Astrocyte (in vitro differentiated cells and primary cell): ENCODE measurements around the gene SLC38A4. TPM values are rescaled to one million over a fixed set of nuclear protein-coding genes. Genes with fewer than 3 reads are reported as not detected.

Experiments
- DNase-seq: peaks from one replicate; pipeline ENCODE4 v3.0.0-alpha.2; 2010; ENCODE audit warnings: low read depth
- FAIRE-seq: peaks from 2 replicates; lab custom pipeline; 2011; peaks lifted over from hg19 to GRCh38; lab: Jason Lieb, UNC
- H2AFZ ChIP-seq: 2 replicates; pipeline ENCODE4 v1.6.0; 2012; ENCODE audit warnings: low read depth, low read length, inconsistent platforms
- H3K27ac ChIP-seq: 2 replicates; pipeline ENCODE4 v1.5.1; 2011; ENCODE audit warnings: low read depth, low read length, inconsistent platforms
- H3K27me3 ChIP-seq: 2 replicates; pipeline ENCODE4 v1.6.0; 2011; ENCODE audit warnings: low read length, inconsistent platforms; ENCODE audit not compliant: insufficient read depth
- H3K36me3 ChIP-seq: 2 replicates; pipeline ENCODE4 v1.5.1; 2011; ENCODE audit warnings: low read length, inconsistent platforms; ENCODE audit not compliant: insufficient read depth
- H3K4me1 ChIP-seq: 2 replicates; pipeline ENCODE4 v1.5.1; 2011; ENCODE audit warnings: low read length, inconsistent platforms; ENCODE audit not compliant: insufficient read depth
- H3K4me2 ChIP-seq: 2 replicates; pipeline ENCODE4 v1.6.0; 2012; ENCODE audit warnings: low read length, inconsistent platforms
- H3K4me3 ChIP-seq: 2 replicates; pipeline ENCODE4 v1.5.1; 2011; ENCODE audit warnings: low read depth, mild to moderate bottlenecking, low read length, inconsistent platforms; ENCODE audit not compliant: insufficient read depth
- H3K79me2 ChIP-seq: 2 replicates; pipeline ENCODE4 v1.6.0; 2012; ENCODE audit warnings: mild to moderate bottlenecking, low read length, inconsistent platforms; ENCODE audit not compliant: insufficient read depth
- H3K9ac ChIP-seq: 2 replicates; pipeline ENCODE4 v1.6.0; 2012; ENCODE audit warnings: mild to moderate bottlenecking, low read length, inconsistent platforms
- H3K9me3 ChIP-seq: 2 replicates; pipeline ENCODE4 v1.5.1; 2012; ENCODE audit warnings: low read depth, mild to moderate bottlenecking, low read length, inconsistent platforms; ENCODE audit not compliant: insufficient read depth
- H4K20me1 ChIP-seq: 2 replicates; pipeline ENCODE4 v1.6.0; 2012; ENCODE audit warnings: low read length, inconsistent platforms; ENCODE audit not compliant: insufficient read depth
- H3K27ac Mint-ChIP-seq: one replicate; pipeline ENCODE4 v1.8.0; 2021; ENCODE audit warnings: mild to moderate bottlenecking, mixed read lengths; ENCODE audit not compliant: unreplicated experiment
- H3K27me3 Mint-ChIP-seq: one replicate; pipeline ENCODE4 v1.8.0; 2021; ENCODE audit warnings: low read depth, mixed read lengths; ENCODE audit not compliant: unreplicated experiment
- H3K36me3 Mint-ChIP-seq: one replicate; pipeline ENCODE4 v1.8.0; 2021; ENCODE audit warnings: low read depth, mixed read lengths; ENCODE audit not compliant: unreplicated experiment
- H3K4me1 Mint-ChIP-seq: one replicate; pipeline ENCODE4 v1.8.0; 2021; ENCODE audit warnings: low read depth, mixed read lengths; ENCODE audit not compliant: unreplicated experiment
- H3K4me3 Mint-ChIP-seq: one replicate; pipeline ENCODE4 v1.8.0; 2021; ENCODE audit warnings: mild to moderate bottlenecking, moderate library complexity, mixed read lengths; ENCODE audit not compliant: unreplicated experiment
- H3K9me3 Mint-ChIP-seq: one replicate; pipeline ENCODE4 v1.8.0; 2021; ENCODE audit warnings: mild to moderate bottlenecking, mixed read lengths; ENCODE audit not compliant: unreplicated experiment
- CTCF ChIP-seq: IDR thresholded peaks from 2 replicates; pipeline ENCODE4 v1.5.1; 2011; ENCODE audit warnings: low read depth, mild to moderate bottlenecking, inconsistent platforms, low read length, moderate library complexity; ENCODE audit not compliant: insufficient read depth
- EZH2 ChIP-seq: IDR thresholded peaks from 2 replicates; pipeline ENCODE4 v1.6.1; 2012; ENCODE audit warnings: mild to moderate bottlenecking, low read length, inconsistent platforms; ENCODE audit not compliant: insufficient read depth
- total RNA-seq: library from RNA; stranded (reverse); gene quantifications from 2 replicates; pipeline ENCODE4 v1.2.1, GENCODE V29; 2021

Gene SLC38A4
- total RNA-seq, 1 donor from 2014 or later: 1.6 TPM

GRCh38 chr12:46798648-46799047, 27.1 kb downstream of the SLC38A4 start:
- H3K27ac Mint-ChIP-seq: no peak overlapping the region
- Histone ChIP-seq H4K20me1 (no peaks in the 10 kb centered on the region), H3K79me2 (no peaks in the 10 kb centered on the region), H2AFZ (no peak overlapping the region), H3K36me3 (no peaks in the 10 kb centered on the region), H3K27me3 (no peaks in the 10 kb centered on the region), H3K4me3 (no peak overlapping the region), H3K4me2 (no peak overlapping the region), H3K9ac (no peak overlapping the region), H3K9me3 (no peaks in the 10 kb centered on the region), H3K27ac (no peak overlapping the region), H3K4me1 (no peaks in the 10 kb centered on the region)
- DNase-seq: no peak
- no peaks in the 10 kb centered on the region for H3K27me3 Mint-ChIP-seq
- no peaks in the 10 kb centered on the region for H3K9me3 Mint-ChIP-seq
- no peak for FAIRE-seq
- H3K4me1 Mint-ChIP-seq: no peaks in the 10 kb centered on the region
- no peak overlapping the region for H3K4me3 Mint-ChIP-seq
- H3K36me3 Mint-ChIP-seq: no peaks in the 10 kb centered on the region
- no peak for TF ChIP-seq EZH2
- no peak for TF ChIP-seq CTCF

- H3K27me3 ChIP-seq: no peaks in the 10 kb centered on the region
- no peak for FAIRE-seq
- H3K9me3 Mint-ChIP-seq: no peaks in the 10 kb centered on the region
- H3K36me3 ChIP-seq: no peaks in the 10 kb centered on the region
- H3K27ac ChIP-seq: no peak overlapping the region
- no peaks in the 10 kb centered on the region for H3K79me2 ChIP-seq
- no peaks in the 10 kb centered on the region for H3K36me3 Mint-ChIP-seq
- no peak overlapping the region for H3K27ac Mint-ChIP-seq
- no peaks in the 10 kb centered on the region for H4K20me1 ChIP-seq
- TF ChIP-seq CTCF: no peak
- no peak for TF ChIP-seq EZH2
- no peak overlapping the region for H3K4me2 ChIP-seq
- H3K4me3 ChIP-seq: no peak overlapping the region
- no peaks in the 10 kb centered on the region for H3K4me1 Mint-ChIP-seq
- H3K9ac ChIP-seq: no peak overlapping the region
- no peak for DNase-seq
- H3K4me3 Mint-ChIP-seq: no peak overlapping the region
- H3K4me1 ChIP-seq: no peaks in the 10 kb centered on the region
- no peaks in the 10 kb centered on the region for H3K27me3 Mint-ChIP-seq
- no peaks in the 10 kb centered on the region for H3K9me3 ChIP-seq
- H2AFZ ChIP-seq: no peak overlapping the region
These were observed 27.7 kb downstream of the SLC38A4 start for GRCh38 chr12:46798056-46798455.

- H3K4me3 Mint-ChIP-seq: no peak overlapping the region
- Histone ChIP-seq H3K4me1 (no peaks in the 10 kb centered on the region), H3K36me3 (no peaks in the 10 kb centered on the region), H3K79me2 (no peaks in the 10 kb centered on the region), H3K9me3 (no peaks in the 10 kb centered on the region), H3K27me3 (no peaks in the 10 kb centered on the region), H3K4me2 (no peak overlapping the region), H3K4me3 (no peak overlapping the region), H3K27ac (no peak overlapping the region), H3K9ac (no peak overlapping the region), H2AFZ (no peak overlapping the region), H4K20me1 (no peaks in the 10 kb centered on the region)
- H3K9me3 Mint-ChIP-seq: no peaks in the 10 kb centered on the region
- DNase-seq (no peak), FAIRE-seq (no peak)
- no peaks in the 10 kb centered on the region for H3K27me3 Mint-ChIP-seq
- no peak overlapping the region for H3K27ac Mint-ChIP-seq
- no peaks in the 10 kb centered on the region for H3K4me1 Mint-ChIP-seq
- TF ChIP-seq EZH2: no peak
- TF ChIP-seq CTCF: no peak
- H3K36me3 Mint-ChIP-seq: no peaks in the 10 kb centered on the region
These were observed 29.8 kb downstream of the SLC38A4 start for GRCh38 chr12:46795988-46796387.
